K562 (cell line): Measurements from ENCODE around the gene ITPRIPL2. TPM values are rescaled to one million over a fixed set of nuclear protein-coding genes. Genes with fewer than 3 reads are reported as not detected.

Experiments used
- FOXJ2 ChIP-seq: fragments of 200-800 bp; sonication (Bioruptor generic); IDR thresholded peaks from 2 replicates; pipeline ENCODE4 v1.6.1; 2016; ENCODE audit warnings: missing genetic modification characterization, missing compliant biosample characterization
- NCOR1 ChIP-seq: fragments of 450-650 bp; IDR thresholded peaks from 2 replicates; pipeline ENCODE4 v1.6.1; 2016; ENCODE audit warnings: mild to moderate bottlenecking, moderate library complexity
- SETDB1 ChIP-seq: IDR thresholded peaks from one replicate; pipeline ENCODE4 v1.6.1; 2012; ENCODE audit warnings: low read length, control low read depth, inconsistent platforms
- TCFL5 ChIP-seq: fragments of 250-450 bp; sonication (Bioruptor Pico); conservative IDR thresholded peaks from 2 replicates; pipeline ENCODE4 v1.6.1; 2021; ENCODE audit warnings: mild to moderate bottlenecking, moderate library complexity, matching md5 sums
- ZNF644 ChIP-seq: fragments of 200-800 bp; sonication (Bioruptor generic); IDR thresholded peaks from 2 replicates; pipeline ENCODE4 v1.6.1; 2016; ENCODE audit warnings: low read depth, missing genetic modification characterization, missing compliant biosample characterization
- ZNF699 ChIP-seq: fragments of 250-450 bp; sonication (Bioruptor Pico); IDR thresholded peaks from 2 replicates; pipeline ENCODE4 v1.8.0; 2021; ENCODE audit warnings: mild to moderate bottlenecking, moderate library complexity; ENCODE audit not compliant: insufficient replicate concordance
- polyA plus RNA-seq, 8 experiments: library from polyadenylated mRNA; depleted of rRNA in 4 of 8; stranded (reverse) in 5 of 8; unstranded in 3 of 8; fragments of >200 nt; fragmentation: Nextera tagmentation in 2 of 8; fragmentation: Illumina TruSeq in 1 of 8; extraction: Ambion mirVana in 2 of 8; extraction: Trizol in 1 of 8; gene quantifications; 2 replicates each; pipeline versions ENCODE4 v1.2.1 to v1.2.3, GENCODE V29; 2011 to 2014; ENCODE audit warnings: inconsistent platforms in 1 of 8, missing spikeins in 1 of 8
- total RNA-seq, 7 experiments: library from RNA; depleted of rRNA in 6 of 7; stranded (reverse); fragments of >200 nt in 6 of 7; fragmentation: Illumina TruSeq in 2 of 7; extraction: Trizol in 2 of 7; gene quantifications; 2 replicates each; pipeline versions ENCODE4 v1.2.1 to v1.2.3, GENCODE V29; 2011 to 2021; ENCODE audit warnings: low replicate concordance in 1 of 7
- TF ChIP-seq, protein P1 (sequence below): fragments of 450-650 bp; formaldehyde crosslinking; IDR thresholded peaks from 2 replicates; pipeline ENCODE4 v1.4.0; 2020; ENCODE audit warnings: mild to moderate bottlenecking, moderate library complexity
- TF ChIP-seq, protein P2 (sequence below): sonication (generic); formaldehyde crosslinking; IDR thresholded peaks from 2 replicates; pipeline ENCODE4 v1.4.0; 2020; ENCODE audit warnings: mild to moderate bottlenecking, missing genetic modification reagents
- TF ChIP-seq, protein P3 (sequence below): fragments of 450-650 bp; conservative IDR thresholded peaks from 2 replicates; pipeline ENCODE4 v1.6.1; 2016; ENCODE audit warnings: missing genetic modification characterization, low read depth, mild to moderate bottlenecking, control low read depth, missing compliant biosample characterization
- TF ChIP-seq, protein P4 (sequence below): sonication (generic); formaldehyde crosslinking; IDR thresholded peaks from 2 replicates; pipeline ENCODE4 v1.8.1; 2022; ENCODE audit warnings: missing genetic modification reagents
- TF ChIP-seq, protein P5 (sequence below): IDR thresholded peaks from 2 replicates; pipeline ENCODE4 v1.6.1; 2012; ENCODE audit warnings: low read depth, low read length, improper control_type of control experiment, borderline replicate concordance
- TF ChIP-seq, protein P6 (sequence below): fragments of 250-450 bp; sonication (Bioruptor Pico); IDR thresholded peaks from 2 replicates; pipeline ENCODE4 v1.5.0; 2021; ENCODE audit warnings: mild to moderate bottlenecking, moderate library complexity

The ITPRIPL2 gene
- total and polyA plus RNA-seq, 9 of the 15 experiments (the other 6 are each of a cell fraction or from before 2014, with no cell fraction given): 0.04 to 2.2 (median 0.58) TPM

DNA sequence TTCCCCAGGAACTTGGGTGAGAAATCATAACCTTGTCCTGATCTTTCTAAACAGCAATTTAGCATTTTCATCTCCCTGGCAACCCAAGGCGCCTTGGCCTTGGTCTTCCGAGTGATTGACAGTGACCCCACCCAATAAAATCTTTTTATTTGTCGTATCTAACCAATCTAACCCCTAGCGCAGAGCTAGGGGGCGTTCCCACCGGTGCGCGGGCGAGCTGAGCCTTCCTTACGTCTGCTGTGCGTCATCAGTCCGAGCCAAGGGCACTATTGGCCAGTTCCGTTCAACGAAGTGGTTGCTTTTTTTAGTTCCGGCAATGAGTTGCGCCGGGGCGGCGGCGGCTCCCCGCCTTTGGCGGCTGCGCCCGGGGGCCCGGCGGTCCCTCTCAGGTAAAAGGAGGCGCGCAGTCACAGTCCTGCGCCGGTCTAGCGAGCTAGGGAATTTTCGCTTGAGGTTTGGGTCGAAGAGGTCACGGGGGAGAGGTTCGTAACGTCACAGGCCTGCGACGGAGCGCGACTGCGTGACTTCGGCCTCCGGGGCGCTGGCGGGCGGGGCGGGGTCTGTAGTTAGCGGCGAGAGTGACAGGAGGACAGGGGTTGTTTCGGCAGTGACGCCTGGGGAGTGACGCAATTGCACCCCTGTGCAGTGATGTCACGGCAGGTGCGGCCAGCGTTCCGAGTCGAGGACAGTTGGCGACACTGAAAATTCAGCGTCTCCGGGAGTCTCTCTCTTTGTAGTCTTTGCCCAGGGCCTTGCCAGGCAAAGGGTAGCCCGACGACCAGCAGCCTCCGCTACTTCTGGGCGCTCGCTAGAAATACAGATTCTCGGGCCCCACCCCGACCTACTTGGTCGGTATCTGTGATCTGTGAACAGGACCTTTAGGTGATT lies 46.2 kb upstream of the ITPRIPL2 start, which contains the start of gene COQ7 (continued):
- TF ChIP-seq, protein P1, sequence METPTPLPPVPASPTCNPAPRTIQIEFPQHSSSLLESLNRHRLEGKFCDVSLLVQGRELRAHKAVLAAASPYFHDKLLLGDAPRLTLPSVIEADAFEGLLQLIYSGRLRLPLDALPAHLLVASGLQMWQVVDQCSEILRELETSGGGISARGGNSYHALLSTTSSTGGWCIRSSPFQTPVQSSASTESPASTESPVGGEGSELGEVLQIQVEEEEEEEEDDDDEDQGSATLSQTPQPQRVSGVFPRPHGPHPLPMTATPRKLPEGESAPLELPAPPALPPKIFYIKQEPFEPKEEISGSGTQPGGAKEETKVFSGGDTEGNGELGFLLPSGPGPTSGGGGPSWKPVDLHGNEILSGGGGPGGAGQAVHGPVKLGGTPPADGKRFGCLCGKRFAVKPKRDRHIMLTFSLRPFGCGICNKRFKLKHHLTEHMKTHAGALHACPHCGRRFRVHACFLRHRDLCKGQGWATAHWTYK: no peak
- no peak for TF ChIP-seq NCOR1
- no peak for TF ChIP-seq ZNF699
- TF ChIP-seq, protein P2, sequence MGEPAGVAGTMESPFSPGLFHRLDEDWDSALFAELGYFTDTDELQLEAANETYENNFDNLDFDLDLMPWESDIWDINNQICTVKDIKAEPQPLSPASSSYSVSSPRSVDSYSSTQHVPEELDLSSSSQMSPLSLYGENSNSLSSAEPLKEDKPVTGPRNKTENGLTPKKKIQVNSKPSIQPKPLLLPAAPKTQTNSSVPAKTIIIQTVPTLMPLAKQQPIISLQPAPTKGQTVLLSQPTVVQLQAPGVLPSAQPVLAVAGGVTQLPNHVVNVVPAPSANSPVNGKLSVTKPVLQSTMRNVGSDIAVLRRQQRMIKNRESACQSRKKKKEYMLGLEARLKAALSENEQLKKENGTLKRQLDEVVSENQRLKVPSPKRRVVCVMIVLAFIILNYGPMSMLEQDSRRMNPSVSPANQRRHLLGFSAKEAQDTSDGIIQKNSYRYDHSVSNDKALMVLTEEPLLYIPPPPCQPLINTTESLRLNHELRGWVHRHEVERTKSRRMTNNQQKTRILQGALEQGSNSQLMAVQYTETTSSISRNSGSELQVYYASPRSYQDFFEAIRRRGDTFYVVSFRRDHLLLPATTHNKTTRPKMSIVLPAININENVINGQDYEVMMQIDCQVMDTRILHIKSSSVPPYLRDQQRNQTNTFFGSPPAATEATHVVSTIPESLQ (CRISPR knock-in tag): 0 out of 2 replicates have a peak, but pooled peaks have one; percentile 45
- TF ChIP-seq, protein P3, sequence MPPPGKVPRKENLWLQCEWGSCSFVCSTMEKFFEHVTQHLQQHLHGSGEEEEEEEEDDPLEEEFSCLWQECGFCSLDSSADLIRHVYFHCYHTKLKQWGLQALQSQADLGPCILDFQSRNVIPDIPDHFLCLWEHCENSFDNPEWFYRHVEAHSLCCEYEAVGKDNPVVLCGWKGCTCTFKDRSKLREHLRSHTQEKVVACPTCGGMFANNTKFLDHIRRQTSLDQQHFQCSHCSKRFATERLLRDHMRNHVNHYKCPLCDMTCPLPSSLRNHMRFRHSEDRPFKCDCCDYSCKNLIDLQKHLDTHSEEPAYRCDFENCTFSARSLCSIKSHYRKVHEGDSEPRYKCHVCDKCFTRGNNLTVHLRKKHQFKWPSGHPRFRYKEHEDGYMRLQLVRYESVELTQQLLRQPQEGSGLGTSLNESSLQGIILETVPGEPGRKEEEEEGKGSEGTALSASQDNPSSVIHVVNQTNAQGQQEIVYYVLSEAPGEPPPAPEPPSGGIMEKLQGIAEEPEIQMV: no peak
- TF ChIP-seq FOXJ2 (tag): peak; percentile 84
- TF ChIP-seq, protein P4, sequence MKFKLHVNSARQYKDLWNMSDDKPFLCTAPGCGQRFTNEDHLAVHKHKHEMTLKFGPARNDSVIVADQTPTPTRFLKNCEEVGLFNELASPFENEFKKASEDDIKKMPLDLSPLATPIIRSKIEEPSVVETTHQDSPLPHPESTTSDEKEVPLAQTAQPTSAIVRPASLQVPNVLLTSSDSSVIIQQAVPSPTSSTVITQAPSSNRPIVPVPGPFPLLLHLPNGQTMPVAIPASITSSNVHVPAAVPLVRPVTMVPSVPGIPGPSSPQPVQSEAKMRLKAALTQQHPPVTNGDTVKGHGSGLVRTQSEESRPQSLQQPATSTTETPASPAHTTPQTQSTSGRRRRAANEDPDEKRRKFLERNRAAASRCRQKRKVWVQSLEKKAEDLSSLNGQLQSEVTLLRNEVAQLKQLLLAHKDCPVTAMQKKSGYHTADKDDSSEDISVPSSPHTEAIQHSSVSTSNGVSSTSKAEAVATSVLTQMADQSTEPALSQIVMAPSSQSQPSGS (CRISPR knock-in tag): no peak; the same call in 1 of the 2 replicates
- TF ChIP-seq SETDB1: no peak
- TF ChIP-seq, protein P5, sequence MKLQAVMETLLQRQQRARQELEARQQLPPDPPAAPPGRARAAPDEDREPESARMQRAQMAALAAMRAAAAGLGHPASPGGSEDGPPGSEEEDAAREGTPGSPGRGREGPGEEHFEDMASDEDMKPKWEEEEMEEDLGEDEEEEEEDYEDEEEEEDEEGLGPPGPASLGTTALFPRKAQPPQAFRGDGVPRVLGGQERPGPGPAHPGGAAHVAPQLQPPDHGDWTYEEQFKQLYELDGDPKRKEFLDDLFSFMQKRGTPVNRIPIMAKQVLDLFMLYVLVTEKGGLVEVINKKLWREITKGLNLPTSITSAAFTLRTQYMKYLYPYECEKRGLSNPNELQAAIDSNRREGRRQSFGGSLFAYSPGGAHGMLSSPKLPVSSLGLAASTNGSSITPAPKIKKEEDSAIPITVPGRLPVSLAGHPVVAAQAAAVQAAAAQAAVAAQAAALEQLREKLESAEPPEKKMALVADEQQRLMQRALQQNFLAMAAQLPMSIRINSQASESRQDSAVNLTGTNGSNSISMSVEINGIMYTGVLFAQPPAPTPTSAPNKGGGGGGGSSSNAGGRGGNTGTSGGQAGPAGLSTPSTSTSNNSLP: peak; percentile 64; the same call in 1 of the 2 replicates
- TF ChIP-seq, protein P6, sequence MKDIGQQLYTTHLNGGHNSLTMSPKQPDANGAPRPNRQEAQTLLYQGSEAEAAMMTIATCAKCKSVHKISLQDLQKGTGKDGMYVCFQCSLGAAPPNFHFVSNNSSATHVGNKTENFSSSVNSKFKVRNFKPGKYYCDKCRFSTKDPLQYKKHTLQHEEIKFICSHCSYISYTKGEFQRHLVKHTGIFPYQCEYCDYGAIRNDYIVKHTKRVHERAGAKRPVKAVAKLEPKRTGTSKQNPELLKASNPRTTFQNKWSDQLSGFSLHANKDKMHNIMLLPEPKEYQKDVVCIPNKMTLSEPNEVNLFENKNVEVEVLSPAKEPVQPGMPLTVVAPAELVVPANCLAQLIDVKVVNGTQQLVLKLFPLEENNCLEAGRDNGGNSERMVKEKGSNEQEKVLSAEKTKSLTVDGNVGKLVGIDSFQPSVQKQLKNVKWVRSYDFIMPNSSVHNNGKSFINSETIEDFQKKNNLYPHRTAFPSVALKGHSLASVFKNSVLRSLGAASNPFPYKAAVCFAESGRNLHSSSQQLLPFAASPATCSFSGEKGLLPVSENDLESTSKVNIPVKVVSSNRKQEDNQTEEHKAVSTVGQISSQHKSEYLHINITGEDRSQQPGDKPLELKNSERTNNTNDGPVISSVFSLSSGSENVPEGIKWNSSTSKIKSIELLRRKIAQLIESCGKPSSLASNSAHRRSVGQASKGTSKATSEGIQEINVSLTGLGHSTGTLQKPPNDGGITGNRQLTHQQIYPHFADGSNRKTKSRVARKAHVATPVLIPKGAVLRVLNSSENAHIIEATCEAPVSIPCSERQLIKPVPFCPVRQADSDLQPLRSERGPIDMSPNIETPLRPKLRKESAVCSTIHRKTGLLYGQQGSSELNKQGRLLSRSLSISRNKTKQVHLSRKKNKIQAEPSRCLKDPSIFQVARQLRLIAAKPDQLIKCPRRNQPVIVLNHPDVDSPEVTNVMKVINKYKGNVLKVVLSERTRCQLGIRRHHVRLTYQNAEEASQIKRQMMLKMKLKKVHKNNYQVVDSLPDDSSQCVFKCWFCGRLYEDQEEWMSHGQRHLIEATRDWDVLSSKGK (CRISPR knock-in tag): no peak
- no peak for TF ChIP-seq TCFL5 (CRISPR knock-in tag)
- no peak for TF ChIP-seq ZNF644 (tag)
